ENCODE data around the gene CACNA2D4.

- TF ChIP-seq, protein P1, sequence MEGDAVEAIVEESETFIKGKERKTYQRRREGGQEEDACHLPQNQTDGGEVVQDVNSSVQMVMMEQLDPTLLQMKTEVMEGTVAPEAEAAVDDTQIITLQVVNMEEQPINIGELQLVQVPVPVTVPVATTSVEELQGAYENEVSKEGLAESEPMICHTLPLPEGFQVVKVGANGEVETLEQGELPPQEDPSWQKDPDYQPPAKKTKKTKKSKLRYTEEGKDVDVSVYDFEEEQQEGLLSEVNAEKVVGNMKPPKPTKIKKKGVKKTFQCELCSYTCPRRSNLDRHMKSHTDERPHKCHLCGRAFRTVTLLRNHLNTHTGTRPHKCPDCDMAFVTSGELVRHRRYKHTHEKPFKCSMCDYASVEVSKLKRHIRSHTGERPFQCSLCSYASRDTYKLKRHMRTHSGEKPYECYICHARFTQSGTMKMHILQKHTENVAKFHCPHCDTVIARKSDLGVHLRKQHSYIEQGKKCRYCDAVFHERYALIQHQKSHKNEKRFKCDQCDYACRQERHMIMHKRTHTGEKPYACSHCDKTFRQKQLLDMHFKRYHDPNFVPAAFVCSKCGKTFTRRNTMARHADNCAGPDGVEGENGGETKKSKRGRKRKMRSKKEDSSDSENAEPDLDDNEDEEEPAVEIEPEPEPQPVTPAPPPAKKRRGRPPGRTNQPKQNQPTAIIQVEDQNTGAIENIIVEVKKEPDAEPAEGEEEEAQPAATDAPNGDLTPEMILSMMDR (conservative IDR thresholded peaks at IDR 0.05; ENCODE audit: low read depth, low read length) = no peak
- TF ChIP-seq EZH2 (IDR thresholded peaks at IDR 0.05; ENCODE audit: low read length, unreplicated experiment) (no peak), EZH2phosphoT487 (IDR thresholded peaks at IDR 0.05; ENCODE audit: borderline replicate concordance, low read length) (no peak)
Measured at GRCh38 chr12:1946296-1946695, 27.8 kb upstream of the CACNA2D4 start.
